Transverse colon (tissue), 3 donors: ENCODE data around the gene TH.

Experiments
- POLR2A ChIP-seq: fragments of 450-650 bp; IDR thresholded peaks from one replicate; pipeline ENCODE4 v1.6.1; 2016; ENCODE audit warnings: antibody characterized with exemption, mild to moderate bottlenecking, moderate library complexity
- TF ChIP-seq, protein P1 (sequence below), 5 experiments: fragments of 200-600 bp in 3 of 5; fragments of 450-650 bp in 2 of 5; sonication (generic) in 3 of 5; IDR thresholded peaks; 1 replicate in 2 of 5; 2 replicates in 3 of 5; pipeline ENCODE4 v1.5.1; 2016 to 2017; ENCODE audit warnings: antibody characterized with exemption in 5 of 5, inconsistent platforms in 3 of 5, mild to moderate bottlenecking in 2 of 5, moderate library complexity in 1 of 5

DNA sequence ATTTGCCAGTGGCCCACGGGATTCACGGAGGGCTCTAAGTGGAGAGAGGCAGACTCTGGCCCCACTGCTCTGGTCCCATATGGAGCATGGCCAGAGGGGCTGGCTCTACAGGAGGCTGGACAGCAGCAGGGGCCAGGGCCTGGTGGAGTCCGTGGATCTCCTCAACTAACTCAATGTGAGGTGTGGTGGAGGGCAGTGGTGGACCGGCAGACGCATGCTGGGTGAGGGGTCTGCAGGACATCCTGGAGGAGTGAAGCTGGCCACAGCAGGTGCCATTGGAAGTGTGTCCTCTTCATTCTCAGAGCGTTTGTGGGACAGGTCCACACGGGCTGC, 48.0 kb downstream of the TH start:
- TF ChIP-seq, protein P1, sequence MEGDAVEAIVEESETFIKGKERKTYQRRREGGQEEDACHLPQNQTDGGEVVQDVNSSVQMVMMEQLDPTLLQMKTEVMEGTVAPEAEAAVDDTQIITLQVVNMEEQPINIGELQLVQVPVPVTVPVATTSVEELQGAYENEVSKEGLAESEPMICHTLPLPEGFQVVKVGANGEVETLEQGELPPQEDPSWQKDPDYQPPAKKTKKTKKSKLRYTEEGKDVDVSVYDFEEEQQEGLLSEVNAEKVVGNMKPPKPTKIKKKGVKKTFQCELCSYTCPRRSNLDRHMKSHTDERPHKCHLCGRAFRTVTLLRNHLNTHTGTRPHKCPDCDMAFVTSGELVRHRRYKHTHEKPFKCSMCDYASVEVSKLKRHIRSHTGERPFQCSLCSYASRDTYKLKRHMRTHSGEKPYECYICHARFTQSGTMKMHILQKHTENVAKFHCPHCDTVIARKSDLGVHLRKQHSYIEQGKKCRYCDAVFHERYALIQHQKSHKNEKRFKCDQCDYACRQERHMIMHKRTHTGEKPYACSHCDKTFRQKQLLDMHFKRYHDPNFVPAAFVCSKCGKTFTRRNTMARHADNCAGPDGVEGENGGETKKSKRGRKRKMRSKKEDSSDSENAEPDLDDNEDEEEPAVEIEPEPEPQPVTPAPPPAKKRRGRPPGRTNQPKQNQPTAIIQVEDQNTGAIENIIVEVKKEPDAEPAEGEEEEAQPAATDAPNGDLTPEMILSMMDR (IDR thresholded peaks at IDR 0.05), result no peak
- no peak for TF ChIP-seq POLR2A
